Hepatocyte (in vitro differentiated cells): ENCODE results near the gene TCAP.

Experiments
- CTCF ChIP-seq: fragments of 200-600 bp; sonication (generic); IDR thresholded peaks from 2 replicates; pipeline ENCODE4 v1.5.1; 2016; ENCODE audit warnings: antibody characterized with exemption, mild to moderate bottlenecking; ENCODE audit not compliant: poor library complexity
- EZH2 ChIP-seq: fragments of 200-600 bp; sonication (generic); IDR thresholded peaks from 2 replicates; pipeline ENCODE4 v1.6.1; 2016; ENCODE audit warnings: antibody characterized with exemption, mild to moderate bottlenecking, borderline replicate concordance

DNA sequence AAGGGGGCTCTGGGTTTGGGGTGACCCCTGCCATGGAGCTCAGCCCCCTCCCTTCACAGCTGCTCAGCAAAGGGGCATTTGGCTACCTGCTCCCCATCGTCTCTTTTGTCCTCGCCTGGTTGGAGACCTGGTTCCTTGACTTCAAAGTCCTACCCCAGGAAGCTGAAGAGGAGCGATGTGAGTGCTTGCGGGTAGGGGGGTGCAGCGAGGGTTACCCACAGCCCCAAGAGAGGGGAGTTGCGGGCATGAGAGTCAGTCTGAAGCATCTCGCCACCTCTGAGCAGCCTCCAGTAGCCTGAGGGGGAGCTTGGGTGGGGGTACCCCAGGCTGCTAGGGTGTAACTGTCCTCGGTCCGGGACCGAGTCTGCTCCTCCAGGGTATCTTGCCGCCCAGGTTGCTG is 6.8 kb upstream of the TCAP start:
- TF ChIP-seq CTCF, result no peak
- TF ChIP-seq EZH2, result no peak
